Measurements from ENCODE around the gene SCAMP3.

- TF ChIP-seq CTCF (IDR thresholded peaks at IDR 0.05) = no peak
- no peak for TF ChIP-seq POLR2A (IDR thresholded peaks at IDR 0.05)
Measured at GRCh38 chr1:155210314-155211104, 51.7 kb downstream of the SCAMP3 start.
